Activated T-cell treated with anti-CD3 and anti-CD28 coated beads, Interleukin-2, amount 50 U/mL, for 24 hours (primary cell): Measurements from ENCODE around the gene FAAH2.
"Not testable (repeated sequence)": the region's sequence is repeated elsewhere in the genome, so short reads cannot be mapped to it uniquely, and the experiment has no call there.

Experiments used
- DNase-seq: peaks from one replicate; pipeline ENCODE4 v3.0.0-alpha.2; 2020
- H3K27ac Mint-ChIP-seq: 2 replicates; pipeline ENCODE4 v1.8.0; 2020; ENCODE audit warnings: mild to moderate bottlenecking, mixed read lengths
- H3K27me3 Mint-ChIP-seq: 2 replicates; pipeline ENCODE4 v1.8.0; 2020; ENCODE audit warnings: mixed read lengths
- H3K36me3 Mint-ChIP-seq: 2 replicates; pipeline ENCODE4 v1.8.0; 2020; ENCODE audit warnings: low read depth, mixed read lengths
- H3K4me1 Mint-ChIP-seq: 2 replicates; pipeline ENCODE4 v1.8.0; 2020; ENCODE audit warnings: low read depth, mixed read lengths
- H3K4me3 Mint-ChIP-seq: 2 replicates; pipeline ENCODE4 v1.8.0; 2020; ENCODE audit warnings: mild to moderate bottlenecking, moderate library complexity, mixed read lengths
- H3K9me3 Mint-ChIP-seq: 2 replicates; pipeline ENCODE4 v1.8.0; 2020; ENCODE audit warnings: mixed read lengths

Gene FAAH2

GRCh38 chrX:57335790-57336189, 49.3 kb downstream of the FAAH2 start:
- H3K9me3 Mint-ChIP-seq, H3K4me3 Mint-ChIP-seq, H3K27ac Mint-ChIP-seq, DNase-seq, H3K4me1 Mint-ChIP-seq: not testable (repeated sequence)
- peaks cover 67% of the 10 kb centered on the region for H3K27me3 Mint-ChIP-seq
- H3K36me3 Mint-ChIP-seq = peaks cover 55% of the 10 kb centered on the region

GRCh38 chrX:57353472-57354132, 67.1 kb downstream of the FAAH2 start:
- peaks cover 19% of the 10 kb centered on the region for H3K27me3 Mint-ChIP-seq
- peaks cover 20% of the 10 kb centered on the region for H3K36me3 Mint-ChIP-seq
- no peak for DNase-seq
- H3K27ac Mint-ChIP-seq = no peak overlapping the region
- peaks cover 8% of the 10 kb centered on the region for H3K9me3 Mint-ChIP-seq
- no peaks in the 10 kb centered on the region for H3K4me1 Mint-ChIP-seq
- no peak overlapping the region for H3K4me3 Mint-ChIP-seq

- Mint-ChIP-seq H3K9me3 (no peaks in the 10 kb centered on the region), H3K27ac (peak overlapping the region; percentile 59), H3K27me3 (peaks cover 44% of the 10 kb centered on the region), H3K4me3 (no peak overlapping the region), H3K36me3 (peaks cover 47% of the 10 kb centered on the region), H3K4me1 (peaks cover 10% of the 10 kb centered on the region)
- DNase-seq = no peak
Measured at GRCh38 chrX:57364145-57364544, 77.6 kb downstream of the FAAH2 start.

- peaks cover 38% of the 10 kb centered on the region for H3K36me3 Mint-ChIP-seq
- H3K27me3 Mint-ChIP-seq = peaks cover 46% of the 10 kb centered on the region
- peaks cover 10% of the 10 kb centered on the region for H3K4me1 Mint-ChIP-seq
- DNase-seq = no peak
- H3K9me3 Mint-ChIP-seq = no peaks in the 10 kb centered on the region
- no peak overlapping the region for H3K4me3 Mint-ChIP-seq
- no peak overlapping the region for H3K27ac Mint-ChIP-seq
Measured at GRCh38 chrX:57366430-57366829, 79.9 kb downstream of the FAAH2 start.

- H3K36me3 Mint-ChIP-seq = peaks cover 33% of the 10 kb centered on the region
- H3K27ac Mint-ChIP-seq = no peak overlapping the region
- H3K9me3 Mint-ChIP-seq = no peaks in the 10 kb centered on the region
- no peak for DNase-seq
- peaks cover 42% of the 10 kb centered on the region for H3K27me3 Mint-ChIP-seq
- H3K4me1 Mint-ChIP-seq = peaks cover 10% of the 10 kb centered on the region
- H3K4me3 Mint-ChIP-seq = no peak overlapping the region
Measured at GRCh38 chrX:57367649-57368048, 81.1 kb downstream of the FAAH2 start.

- Mint-ChIP-seq H3K27me3 (peaks cover 43% of the 10 kb centered on the region), H3K4me3 (no peak overlapping the region), H3K9me3 (no peaks in the 10 kb centered on the region), H3K36me3 (peaks cover 34% of the 10 kb centered on the region), H3K27ac (no peak overlapping the region), H3K4me1 (peaks cover 10% of the 10 kb centered on the region)
- DNase-seq = no peak
Measured at GRCh38 chrX:57368158-57368557, 81.7 kb downstream of the FAAH2 start.

GRCh38 chrX:57379296-57379695, 92.8 kb downstream of the FAAH2 start:
- peak overlapping the region; percentile 47 for H3K27ac Mint-ChIP-seq
- no peak overlapping the region for H3K4me3 Mint-ChIP-seq
- H3K27me3 Mint-ChIP-seq = peaks cover 67% of the 10 kb centered on the region
- peaks cover 5% of the 10 kb centered on the region for H3K4me1 Mint-ChIP-seq
- H3K36me3 Mint-ChIP-seq = peaks cover 44% of the 10 kb centered on the region
- H3K9me3 Mint-ChIP-seq = peaks cover 3% of the 10 kb centered on the region
- DNase-seq = no peak

- Mint-ChIP-seq H3K27me3 (peaks cover 66% of the 10 kb centered on the region), H3K36me3 (peaks cover 41% of the 10 kb centered on the region), H3K27ac (peak overlapping the region; percentile 85), H3K4me3 (no peak overlapping the region), H3K9me3 (peaks cover 3% of the 10 kb centered on the region), H3K4me1 (peaks cover 5% of the 10 kb centered on the region)
- DNase-seq = no peak
Measured at GRCh38 chrX:57380026-57380796, 93.7 kb downstream of the FAAH2 start.

- not testable (repeated sequence) for H3K4me3 Mint-ChIP-seq, H3K9me3 Mint-ChIP-seq, H3K27ac Mint-ChIP-seq, DNase-seq, H3K4me1 Mint-ChIP-seq
- Mint-ChIP-seq H3K36me3 (peaks cover 45% of the 10 kb centered on the region), H3K27me3 (peaks cover 17% of the 10 kb centered on the region)
Measured at GRCh38 chrX:57394162-57394561, 107.7 kb downstream of the FAAH2 start.

GRCh38 chrX:57403191-57403590, 116.7 kb downstream of the FAAH2 start:
- DNase-seq, H3K4me1 Mint-ChIP-seq, H3K4me3 Mint-ChIP-seq, H3K27ac Mint-ChIP-seq: not testable (repeated sequence)
- Mint-ChIP-seq H3K9me3 (peaks cover 20% of the 10 kb centered on the region), H3K36me3 (peaks cover 38% of the 10 kb centered on the region), H3K27me3 (peaks cover 35% of the 10 kb centered on the region)

- Mint-ChIP-seq H3K4me1 (no peaks in the 10 kb centered on the region), H3K36me3 (peaks cover 30% of the 10 kb centered on the region), H3K27me3 (peaks cover 15% of the 10 kb centered on the region), H3K27ac (no peak overlapping the region), H3K4me3 (no peak overlapping the region), H3K9me3 (peaks cover 17% of the 10 kb centered on the region)
- DNase-seq = no peak
Measured at GRCh38 chrX:57406149-57406548, 119.6 kb downstream of the FAAH2 start.

- Mint-ChIP-seq H3K9me3 (peaks cover 11% of the 10 kb centered on the region), H3K27me3 (peaks cover 59% of the 10 kb centered on the region), H3K4me3 (no peak overlapping the region), H3K4me1 (no peaks in the 10 kb centered on the region), H3K36me3 (peaks cover 36% of the 10 kb centered on the region), H3K27ac (no peak overlapping the region)
- DNase-seq = no peak
Measured at GRCh38 chrX:57417827-57418226, 131.3 kb downstream of the FAAH2 start.

GRCh38 chrX:57422289-57422688, 135.8 kb downstream of the FAAH2 start:
- Mint-ChIP-seq H3K4me3 (no peak overlapping the region), H3K9me3 (no peaks in the 10 kb centered on the region), H3K36me3 (peaks cover 29% of the 10 kb centered on the region), H3K27me3 (peaks cover 63% of the 10 kb centered on the region), H3K27ac (no peak overlapping the region), H3K4me1 (no peaks in the 10 kb centered on the region)
- DNase-seq = no peak

GRCh38 chrX:57422790-57423189, 136.3 kb downstream of the FAAH2 start:
- no peak for DNase-seq
- Mint-ChIP-seq H3K27me3 (peaks cover 61% of the 10 kb centered on the region), H3K9me3 (no peaks in the 10 kb centered on the region), H3K4me1 (no peaks in the 10 kb centered on the region), H3K36me3 (peaks cover 29% of the 10 kb centered on the region), H3K4me3 (no peak overlapping the region), H3K27ac (no peak overlapping the region)

- Mint-ChIP-seq H3K4me1 (no peaks in the 10 kb centered on the region), H3K9me3 (no peaks in the 10 kb centered on the region), H3K36me3 (peaks cover 57% of the 10 kb centered on the region), H3K4me3 (no peak overlapping the region), H3K27ac (no peak overlapping the region), H3K27me3 (peaks cover 51% of the 10 kb centered on the region)
- DNase-seq = no peak
Measured at GRCh38 chrX:57445076-57445475, 158.6 kb downstream of the FAAH2 start.
